Epithelial cell of proximal tubule (primary cell): ENCODE results near the gene YWHAH. TPM values are rescaled to one million over a fixed set of nuclear protein-coding genes. Genes with fewer than 3 reads are reported as not detected.

Experiments
- DNase-seq: peaks from one replicate; pipeline ENCODE4 v3.0.0-alpha.2; 2011; ENCODE audit warnings: low read depth
- H3K4me3 ChIP-seq: 2 replicates; pipeline ENCODE4 v1.5.1; 2011; ENCODE audit warnings: low read depth, mild to moderate bottlenecking, low read length
- CTCF ChIP-seq: conservative IDR thresholded peaks from 2 replicates; pipeline ENCODE4 v1.5.1; 2012; ENCODE audit warnings: low read depth, mild to moderate bottlenecking, low read length
- total RNA-seq: library from RNA; depleted of rRNA; stranded (reverse); fragments of >200 nt; gene quantifications from 2 replicates; pipeline ENCODE4 v1.2.3, GENCODE V29; 2015

The YWHAH gene
- total RNA-seq, 1 donor from 2014 or later, result 276 TPM

- TF ChIP-seq CTCF, result no peak
These were observed 23.2 kb upstream of the YWHAH start for GRCh38 chr22:31921106-31921505.

DNA sequence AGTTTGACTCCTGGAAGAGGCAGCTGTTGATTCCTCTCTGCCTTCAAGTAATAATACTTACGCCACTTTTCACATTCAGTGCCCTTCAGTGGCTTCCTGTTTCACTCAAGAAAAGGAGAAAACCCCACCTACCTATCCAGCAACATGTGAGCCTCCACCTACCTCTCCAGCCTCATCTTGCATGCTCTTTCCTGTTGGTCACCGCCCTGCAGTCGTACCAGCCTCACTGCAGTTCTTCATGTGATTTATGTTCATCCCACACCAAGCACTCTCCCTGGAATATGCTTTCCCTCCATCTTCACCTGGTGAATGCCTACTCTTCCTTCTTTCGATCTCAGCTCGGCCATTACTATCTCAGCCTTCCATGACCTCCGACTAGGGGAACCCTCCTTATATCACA, 21.8 kb upstream of the YWHAH start:
- no peak for DNase-seq
- TF ChIP-seq CTCF, result no peak
- no peak overlapping the region for H3K4me3 ChIP-seq

More at GRCh38 chr22:31921106-31921505, 23.2 kb upstream of the YWHAH start:
- DNase-seq, result no peak
- H3K4me3 ChIP-seq, result no peak overlapping the region

DNA sequence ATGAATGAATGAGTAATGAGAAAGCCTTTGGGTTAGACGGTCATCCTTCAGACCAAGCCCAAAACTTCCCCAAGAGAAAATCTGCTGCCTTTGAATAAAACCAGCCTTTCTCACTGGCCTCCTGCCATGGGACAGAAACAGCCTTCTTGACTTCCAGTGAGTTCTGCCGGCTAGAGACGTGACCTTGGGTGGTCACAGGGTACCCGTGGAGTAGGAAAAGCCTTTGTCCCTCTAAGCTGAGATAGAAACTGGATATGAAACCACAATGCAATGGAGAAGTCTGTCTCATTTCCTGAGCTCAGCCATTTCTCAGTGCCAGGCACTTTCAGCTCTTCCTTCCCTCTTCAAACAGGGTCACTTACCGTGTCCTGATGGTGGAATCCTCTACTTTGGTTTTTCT, 21.2 kb upstream of the YWHAH start:
- DNase-seq, result no peak
- TF ChIP-seq CTCF, result no peak
- no peak overlapping the region for H3K4me3 ChIP-seq

- no peak for TF ChIP-seq CTCF
- no peak overlapping the region for H3K4me3 ChIP-seq
- DNase-seq, result no peak
These were observed 20.6 kb upstream of the YWHAH start for GRCh38 chr22:31923747-31924146.

DNA sequence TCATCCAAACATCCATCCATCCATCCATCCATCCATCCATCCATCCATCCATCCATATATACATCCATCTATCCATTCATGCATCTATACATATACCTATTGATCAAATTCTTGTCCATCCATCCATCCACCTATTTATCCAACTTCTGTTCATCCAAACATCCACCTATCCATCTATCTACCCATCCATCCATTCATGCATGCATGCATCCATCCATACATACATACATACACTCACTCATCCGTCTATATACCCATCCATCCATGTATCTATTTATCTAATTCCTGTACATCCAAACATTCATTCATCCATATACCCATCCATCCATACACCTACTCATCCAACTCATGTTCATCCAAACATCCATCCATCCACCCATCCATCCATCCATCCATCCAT, 19.3 kb upstream of the YWHAH start:
- DNase-seq, result no peak
- no peak for TF ChIP-seq CTCF
- H3K4me3 ChIP-seq, result no peak overlapping the region

GRCh38 chr22:31926024-31926423, 18.3 kb upstream of the YWHAH start:
- DNase-seq, result no peak
- TF ChIP-seq CTCF, result no peak
- H3K4me3 ChIP-seq, result no peak overlapping the region

- no peak overlapping the region for H3K4me3 ChIP-seq
- TF ChIP-seq CTCF, result no peak
- DNase-seq, result no peak
These were observed 17.4 kb upstream of the YWHAH start for GRCh38 chr22:31926969-31927368.
